ENCODE data around the gene CAV1. TPM values are rescaled to one million over a fixed set of nuclear protein-coding genes. Genes with fewer than 3 reads are reported as not detected.
A peak's percentile ranks its signal among the peaks of the same experiment; 100 is the strongest.

CAV1 gene
- total RNA-seq, 2 experiments from 2014 or later: 0.35 TPM; not detected in 1

- peaks cover 62% of the 10 kb centered on the region for H3K27me3 Mint-ChIP-seq (ENCODE audit: low read depth)
- DNase-seq: no peak
- H3K4me1 Mint-ChIP-seq (ENCODE audit: low read depth): peaks cover 19% of the 10 kb centered on the region
- peak overlapping the region; percentile 67 for H3K4me3 Mint-ChIP-seq
- intact Hi-C loops (cut with micrococcal nuclease): loop anchor here (1.0 to 5.0 kb wide), 5 partner anchors 61 to 388 kb away; no protein-coding TSS in a partner anchor
- H3K36me3 Mint-ChIP-seq (ENCODE audit: low read depth): no peaks in the 10 kb centered on the region
- H3K27ac Mint-ChIP-seq: no peak overlapping the region
- H3K9me3 Mint-ChIP-seq: no peaks in the 10 kb centered on the region
- CTCF ChIA-PET: interaction anchor here (0.6 to 2.2 kb wide), 24 partner anchors 9 to 388 kb away, joined by 3 to 25 read pairs (median 4); no protein-coding TSS in a partner anchor
These were observed 2.1 kb downstream of the CAV1 start for GRCh38 chr7:116526897-116527296.

GRCh38 chr7:116527521-116527920 is 2.7 kb downstream of the CAV1 start:
- CTCF ChIA-PET: interaction anchor here (2.1 to 2.2 kb wide), 2 partner anchors 271 to 274 kb away, joined by 11 to 14 read pairs; no protein-coding TSS in a partner anchor
- Mint-ChIP-seq H3K4me1 (ENCODE audit: low read depth) (peaks cover 19% of the 10 kb centered on the region), H3K27me3 (ENCODE audit: low read depth) (peaks cover 60% of the 10 kb centered on the region), H3K9me3 (no peaks in the 10 kb centered on the region), H3K4me3 (no peak overlapping the region), H3K36me3 (ENCODE audit: low read depth) (no peaks in the 10 kb centered on the region), H3K27ac (no peak overlapping the region)
- intact Hi-C loops (cut with micrococcal nuclease): loop anchor here (2.0 to 5.0 kb wide), 3 partner anchors 280 to 389 kb away; no protein-coding TSS in a partner anchor
- DNase-seq: no peak

GRCh38 chr7:116528008-116528789 is 3.4 kb downstream of the CAV1 start:
- Mint-ChIP-seq H3K27ac (no peak overlapping the region), H3K9me3 (no peaks in the 10 kb centered on the region), H3K4me3 (no peak overlapping the region), H3K36me3 (ENCODE audit: low read depth) (no peaks in the 10 kb centered on the region), H3K27me3 (ENCODE audit: low read depth) (peaks cover 56% of the 10 kb centered on the region), H3K4me1 (ENCODE audit: low read depth) (peaks cover 19% of the 10 kb centered on the region)
- intact Hi-C loops (cut with micrococcal nuclease): loop anchor here (5.0 kb wide), 1 partner anchor 279 kb away; no protein-coding TSS in a partner anchor
- CTCF ChIA-PET: interaction anchor here (1.6 kb wide), 1 partner anchor 62 kb away, joined by 5 read pairs; no protein-coding TSS in a partner anchor
- DNase-seq: no peak

- intact Hi-C loops (cut with micrococcal nuclease): loop anchor here (5.0 kb wide), 1 partner anchor 278 kb away; no protein-coding TSS in a partner anchor
- CTCF ChIA-PET: interaction anchor here (0.5 to 1.6 kb wide), 3 partner anchors 61 to 271 kb away, joined by 3 to 5 read pairs (median 3); no protein-coding TSS in a partner anchor
- peaks cover 19% of the 10 kb centered on the region for H3K4me1 Mint-ChIP-seq (ENCODE audit: low read depth)
- no peaks in the 10 kb centered on the region for H3K36me3 Mint-ChIP-seq (ENCODE audit: low read depth)
- no peak overlapping the region for H3K27ac Mint-ChIP-seq
- H3K4me3 Mint-ChIP-seq: no peak overlapping the region
- peaks cover 45% of the 10 kb centered on the region for H3K27me3 Mint-ChIP-seq (ENCODE audit: low read depth)
- no peaks in the 10 kb centered on the region for H3K9me3 Mint-ChIP-seq
- no peak for DNase-seq
These were observed 4.4 kb downstream of the CAV1 start for GRCh38 chr7:116529250-116529649.

GRCh38 chr7:116530107-116530820 is 5.4 kb downstream of the CAV1 start:
- peaks cover 37% of the 10 kb centered on the region for H3K27me3 Mint-ChIP-seq (ENCODE audit: low read depth)
- no peaks in the 10 kb centered on the region for H3K36me3 Mint-ChIP-seq (ENCODE audit: low read depth)
- no peak for DNase-seq
- intact Hi-C loops (cut with micrococcal nuclease): no loop called here
- CTCF ChIA-PET: interaction anchor here (0.6 to 1.6 kb wide), 3 partner anchors 60 to 322 kb away, joined by 3 to 6 read pairs (median 5); no protein-coding TSS in a partner anchor
- peaks cover 11% of the 10 kb centered on the region for H3K4me1 Mint-ChIP-seq (ENCODE audit: low read depth)
- no peaks in the 10 kb centered on the region for H3K9me3 Mint-ChIP-seq
- H3K27ac Mint-ChIP-seq: no peak overlapping the region
- no peak overlapping the region for H3K4me3 Mint-ChIP-seq

GRCh38 chr7:116532102-116532688 is 7.4 kb downstream of the CAV1 start:
- Mint-ChIP-seq H3K4me3 (no peak overlapping the region), H3K9me3 (no peaks in the 10 kb centered on the region), H3K27ac (no peak overlapping the region), H3K36me3 (ENCODE audit: low read depth) (no peaks in the 10 kb centered on the region), H3K27me3 (ENCODE audit: low read depth) (peaks cover 28% of the 10 kb centered on the region), H3K4me1 (ENCODE audit: low read depth) (no peaks in the 10 kb centered on the region)
- no peak for DNase-seq
- CTCF ChIA-PET: interaction anchor here (1.0 kb wide), 1 partner anchor 352 kb away, joined by 4 read pairs; no protein-coding TSS in a partner anchor
- intact Hi-C loops (cut with micrococcal nuclease): no loop called here

GRCh38 chr7:116534790-116535189 is 10.0 kb downstream of the CAV1 start:
- no peak overlapping the region for H3K4me3 Mint-ChIP-seq
- H3K27ac Mint-ChIP-seq: no peak overlapping the region
- peaks cover 2% of the 10 kb centered on the region for H3K9me3 Mint-ChIP-seq
- intact Hi-C loops (cut with micrococcal nuclease): no loop called here
- CTCF ChIA-PET: interaction anchor here (1.4 kb wide), 1 partner anchor 9 kb away, joined by 4 read pairs; no protein-coding TSS in a partner anchor
- no peaks in the 10 kb centered on the region for H3K4me1 Mint-ChIP-seq (ENCODE audit: low read depth)
- peaks cover 26% of the 10 kb centered on the region for H3K27me3 Mint-ChIP-seq (ENCODE audit: low read depth)
- DNase-seq: no peak
- no peaks in the 10 kb centered on the region for H3K36me3 Mint-ChIP-seq (ENCODE audit: low read depth)

- no peak for DNase-seq
- CTCF ChIA-PET: interaction anchor here (0.6 to 1.4 kb wide), 2 partner anchors 9 to 278 kb away, joined by 3 to 4 read pairs; no protein-coding TSS in a partner anchor
- H3K4me3 Mint-ChIP-seq: no peak overlapping the region
- peaks cover 2% of the 10 kb centered on the region for H3K9me3 Mint-ChIP-seq
- intact Hi-C loops (cut with micrococcal nuclease): no loop called here
- H3K36me3 Mint-ChIP-seq (ENCODE audit: low read depth): no peaks in the 10 kb centered on the region
- no peak overlapping the region for H3K27ac Mint-ChIP-seq
- no peaks in the 10 kb centered on the region for H3K4me1 Mint-ChIP-seq (ENCODE audit: low read depth)
- H3K27me3 Mint-ChIP-seq (ENCODE audit: low read depth): peaks cover 28% of the 10 kb centered on the region
These were observed 10.6 kb downstream of the CAV1 start for GRCh38 chr7:116535416-116535815.

GRCh38 chr7:116538138-116538537 is 13.3 kb downstream of the CAV1 start:
- peaks cover 2% of the 10 kb centered on the region for H3K9me3 Mint-ChIP-seq
- no peak overlapping the region for H3K27ac Mint-ChIP-seq
- H3K36me3 Mint-ChIP-seq (ENCODE audit: low read depth): no peaks in the 10 kb centered on the region
- H3K4me1 Mint-ChIP-seq (ENCODE audit: low read depth): no peaks in the 10 kb centered on the region
- no peak for DNase-seq
- peaks cover 25% of the 10 kb centered on the region for H3K27me3 Mint-ChIP-seq (ENCODE audit: low read depth)
- H3K4me3 Mint-ChIP-seq: no peak overlapping the region
- intact Hi-C loops (cut with micrococcal nuclease): no loop called here
- CTCF ChIA-PET: no interaction called here

GRCh38 chr7:116539879-116540278 is 15.0 kb downstream of the CAV1 start:
- no peak for DNase-seq
- intact Hi-C loops (cut with micrococcal nuclease): no loop called here
- CTCF ChIA-PET: interaction anchor here (1.0 to 1.1 kb wide), 2 partner anchors 14 to 45 kb away, joined by 3 to 4 read pairs; no protein-coding TSS in a partner anchor
- no peaks in the 10 kb centered on the region for H3K4me1 Mint-ChIP-seq (ENCODE audit: low read depth)
- peaks cover 2% of the 10 kb centered on the region for H3K9me3 Mint-ChIP-seq
- H3K36me3 Mint-ChIP-seq (ENCODE audit: low read depth): no peaks in the 10 kb centered on the region
- H3K27me3 Mint-ChIP-seq (ENCODE audit: low read depth): peaks cover 27% of the 10 kb centered on the region
- H3K27ac Mint-ChIP-seq: no peak overlapping the region
- H3K4me3 Mint-ChIP-seq: no peak overlapping the region

- DNase-seq: no peak
- Mint-ChIP-seq H3K27ac (no peak overlapping the region), H3K27me3 (ENCODE audit: low read depth) (peaks cover 29% of the 10 kb centered on the region), H3K9me3 (peaks cover 2% of the 10 kb centered on the region), H3K4me3 (no peak overlapping the region), H3K4me1 (ENCODE audit: low read depth) (no peaks in the 10 kb centered on the region), H3K36me3 (ENCODE audit: low read depth) (no peaks in the 10 kb centered on the region)
- CTCF ChIA-PET: interaction anchor here (1.1 kb wide), 1 partner anchor 14 kb away, joined by 4 read pairs; no protein-coding TSS in a partner anchor
- intact Hi-C loops (cut with micrococcal nuclease): no loop called here
These were observed 15.9 kb downstream of the CAV1 start for GRCh38 chr7:116540743-116541142.

GRCh38 chr7:116541951-116542350 is 17.1 kb downstream of the CAV1 start:
- DNase-seq: no peak
- Mint-ChIP-seq H3K9me3 (peaks cover 2% of the 10 kb centered on the region), H3K27ac (no peak overlapping the region), H3K36me3 (ENCODE audit: low read depth) (no peaks in the 10 kb centered on the region), H3K4me3 (no peak overlapping the region), H3K27me3 (ENCODE audit: low read depth) (peaks cover 25% of the 10 kb centered on the region), H3K4me1 (ENCODE audit: low read depth) (no peaks in the 10 kb centered on the region)
- CTCF ChIA-PET: no interaction called here
- intact Hi-C loops (cut with micrococcal nuclease): no loop called here

Measured in activated naive CD4-positive, alpha-beta T cell treated with anti-CD3 and anti-CD28 coated beads for 36 hours (primary cell).